ENCODE data around the gene PWWP2B.

The PWWP2B gene

DNA sequence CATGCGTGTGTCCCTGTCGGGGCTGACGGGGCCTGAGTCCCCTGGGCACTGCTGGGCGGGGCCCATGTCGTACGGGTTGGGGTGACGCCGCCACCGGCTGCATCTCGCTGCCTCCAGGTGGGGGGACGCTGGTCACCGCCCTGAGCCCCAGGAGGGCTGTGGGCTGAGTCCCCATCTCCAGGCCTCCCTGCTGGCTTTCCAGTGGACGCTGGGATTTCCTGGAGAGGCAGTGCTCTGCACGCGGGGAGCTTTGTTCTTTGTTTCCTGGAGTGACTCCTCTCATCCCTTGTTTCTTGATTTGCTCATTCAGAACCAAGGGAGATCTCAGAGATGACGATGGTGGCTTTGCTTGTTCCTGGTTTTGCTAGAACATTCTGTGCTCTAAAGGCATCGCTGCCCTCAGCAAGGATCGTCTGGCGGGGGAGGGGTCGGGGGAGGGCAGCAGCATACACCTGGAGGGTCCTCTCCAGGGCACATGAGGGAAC lies 21.0 kb downstream of the PWWP2B start:
- Histone ChIP-seq H3K27ac (ENCODE audit: low read depth, low read length) (no peak overlapping the region), H3K4me2 (ENCODE audit: low read length) (no peak overlapping the region), H3K27me3 (ENCODE audit: control insufficient read depth, low read length) (no peaks in the 10 kb centered on the region), H3K9me3 (ENCODE audit: control insufficient read depth, insufficient read depth, low read length) (no peaks in the 10 kb centered on the region), H3K4me1 (ENCODE audit: control insufficient read depth, low read length) (peaks cover 51% of the 10 kb centered on the region), H3K79me2 (ENCODE audit: control insufficient read depth, low read length) (no peaks in the 10 kb centered on the region), H4K20me1 (ENCODE audit: control insufficient read depth, insufficient read depth, low read depth, low read length) (no peaks in the 10 kb centered on the region), H3K4me3 (ENCODE audit: low read length) (no peak overlapping the region), H3K36me3 (ENCODE audit: control insufficient read depth, low read length) (no peaks in the 10 kb centered on the region), H3K9me2 (replicated peaks; ENCODE audit: control insufficient read depth, low read length) (no peaks in the 10 kb centered on the region), H3F3A (ENCODE audit: control insufficient read depth, insufficient read depth) (peaks cover 20% of the 10 kb centered on the region)
- TF ChIP-seq, protein P1, sequence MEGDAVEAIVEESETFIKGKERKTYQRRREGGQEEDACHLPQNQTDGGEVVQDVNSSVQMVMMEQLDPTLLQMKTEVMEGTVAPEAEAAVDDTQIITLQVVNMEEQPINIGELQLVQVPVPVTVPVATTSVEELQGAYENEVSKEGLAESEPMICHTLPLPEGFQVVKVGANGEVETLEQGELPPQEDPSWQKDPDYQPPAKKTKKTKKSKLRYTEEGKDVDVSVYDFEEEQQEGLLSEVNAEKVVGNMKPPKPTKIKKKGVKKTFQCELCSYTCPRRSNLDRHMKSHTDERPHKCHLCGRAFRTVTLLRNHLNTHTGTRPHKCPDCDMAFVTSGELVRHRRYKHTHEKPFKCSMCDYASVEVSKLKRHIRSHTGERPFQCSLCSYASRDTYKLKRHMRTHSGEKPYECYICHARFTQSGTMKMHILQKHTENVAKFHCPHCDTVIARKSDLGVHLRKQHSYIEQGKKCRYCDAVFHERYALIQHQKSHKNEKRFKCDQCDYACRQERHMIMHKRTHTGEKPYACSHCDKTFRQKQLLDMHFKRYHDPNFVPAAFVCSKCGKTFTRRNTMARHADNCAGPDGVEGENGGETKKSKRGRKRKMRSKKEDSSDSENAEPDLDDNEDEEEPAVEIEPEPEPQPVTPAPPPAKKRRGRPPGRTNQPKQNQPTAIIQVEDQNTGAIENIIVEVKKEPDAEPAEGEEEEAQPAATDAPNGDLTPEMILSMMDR (IDR thresholded peaks at IDR 0.05; ENCODE audit: low read depth, low read length, poor library complexity, severe bottlenecking): no peak
- no peak for TF ChIP-seq EZH2phosphoT487 (IDR thresholded peaks at IDR 0.05; ENCODE audit: borderline replicate concordance, low read length)

DNA sequence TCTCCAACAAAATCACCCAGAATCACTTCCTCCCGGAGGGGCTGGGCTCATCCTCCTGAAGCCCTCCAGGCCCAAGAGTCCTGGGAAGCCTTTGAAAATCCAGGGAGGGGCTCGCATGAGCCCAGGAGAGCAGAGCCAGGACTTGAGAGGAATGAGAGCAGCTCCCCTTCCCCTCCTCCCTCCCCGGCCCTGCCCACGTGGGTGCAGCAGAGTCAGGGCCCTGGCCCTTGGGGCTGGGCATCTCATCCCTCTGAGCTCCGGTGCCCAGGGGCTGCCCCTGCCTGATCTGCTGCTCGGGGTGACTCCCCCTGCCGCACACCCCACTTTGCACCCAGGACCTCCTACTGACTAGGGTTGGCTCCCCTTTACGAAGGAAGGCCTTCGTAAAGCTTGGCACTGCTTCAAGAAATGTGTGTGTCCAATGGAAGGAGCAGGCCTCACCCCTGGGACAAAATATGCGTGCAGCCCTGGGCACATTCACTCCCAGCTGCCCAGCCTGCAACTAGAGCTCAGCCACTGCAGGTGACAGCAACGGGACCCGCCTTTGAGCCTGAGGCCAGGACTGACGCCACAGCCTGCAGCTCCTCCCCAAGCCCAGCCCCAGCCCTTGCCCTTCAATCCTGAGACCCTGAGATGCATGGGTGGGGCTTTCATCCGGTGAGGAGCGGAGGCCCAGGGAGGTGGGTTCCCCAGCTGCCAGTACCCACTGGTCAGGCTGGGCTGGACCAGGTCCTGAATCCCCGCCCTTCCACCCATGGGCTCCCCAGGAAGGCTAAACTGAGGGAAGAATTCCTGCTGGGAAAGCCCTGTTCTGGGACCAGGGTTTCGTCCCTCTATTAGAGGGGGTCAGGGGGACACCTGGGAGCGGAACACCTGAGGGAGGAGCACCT lies 21.8 kb downstream of the PWWP2B start:
- H3K4me3 ChIP-seq (ENCODE audit: low read length): no peak overlapping the region
- peaks cover 58% of the 10 kb centered on the region for H3K4me1 ChIP-seq (ENCODE audit: control insufficient read depth, low read length)

GRCh38 chr10:132419538-132420468 lies 22.8 kb downstream of the PWWP2B start:
- Histone ChIP-seq H3K79me2 (ENCODE audit: control insufficient read depth, low read length) (no peaks in the 10 kb centered on the region), H3K4me1 (ENCODE audit: control insufficient read depth, low read length) (peaks cover 62% of the 10 kb centered on the region), H3K27me3 (ENCODE audit: control insufficient read depth, low read length) (no peaks in the 10 kb centered on the region), H3K4me2 (ENCODE audit: low read length) (peak overlapping the region; percentile 91), H4K20me1 (ENCODE audit: control insufficient read depth, insufficient read depth, low read depth, low read length) (no peaks in the 10 kb centered on the region), H3K9me2 (replicated peaks; ENCODE audit: control insufficient read depth, low read length) (no peaks in the 10 kb centered on the region), H3K27ac (ENCODE audit: low read depth, low read length) (peak overlapping the region; percentile 94), H3K9me3 (ENCODE audit: control insufficient read depth, insufficient read depth, low read length) (no peaks in the 10 kb centered on the region), H3K36me3 (ENCODE audit: control insufficient read depth, low read length) (no peaks in the 10 kb centered on the region), H3K4me3 (ENCODE audit: low read length) (peak overlapping the region; percentile 65), H3F3A (ENCODE audit: control insufficient read depth, insufficient read depth) (peaks cover 25% of the 10 kb centered on the region)
- no peak for TF ChIP-seq EZH2phosphoT487 (IDR thresholded peaks at IDR 0.05; ENCODE audit: borderline replicate concordance, low read length)
- TF ChIP-seq, protein P1 (IDR thresholded peaks at IDR 0.05; ENCODE audit: low read depth, low read length, poor library complexity, severe bottlenecking): no peak

More for the DNA sequence above, 21.8 kb downstream of the PWWP2B start:
- Histone ChIP-seq H3K4me2 (ENCODE audit: low read length) (no peak overlapping the region), H3K9me3 (ENCODE audit: control insufficient read depth, insufficient read depth, low read length) (no peaks in the 10 kb centered on the region), H3K79me2 (ENCODE audit: control insufficient read depth, low read length) (no peaks in the 10 kb centered on the region), H3F3A (ENCODE audit: control insufficient read depth, insufficient read depth) (peaks cover 20% of the 10 kb centered on the region), H3K27me3 (ENCODE audit: control insufficient read depth, low read length) (no peaks in the 10 kb centered on the region), H3K27ac (ENCODE audit: low read depth, low read length) (no peak overlapping the region), H4K20me1 (ENCODE audit: control insufficient read depth, insufficient read depth, low read depth, low read length) (no peaks in the 10 kb centered on the region), H3K36me3 (ENCODE audit: control insufficient read depth, low read length) (no peaks in the 10 kb centered on the region), H3K9me2 (replicated peaks; ENCODE audit: control insufficient read depth, low read length) (no peaks in the 10 kb centered on the region)
- TF ChIP-seq, protein P1 (IDR thresholded peaks at IDR 0.05; ENCODE audit: low read depth, low read length, poor library complexity, severe bottlenecking): no peak
- TF ChIP-seq EZH2phosphoT487 (IDR thresholded peaks at IDR 0.05; ENCODE audit: borderline replicate concordance, low read length): no peak
